A673 (cell line): ENCODE results near the gene PFKL.

Source experiments
- CTCF ChIP-seq: fragments of 300-800, 200-600 bp; sonication (generic); conservative IDR thresholded peaks from 2 replicates; pipeline ENCODE4 v1.5.1; 2017; ENCODE audit warnings: low read depth, mild to moderate bottlenecking, antibody characterized with exemption, low read length, moderate library complexity, mixed read lengths
- EZH2 ChIP-seq: fragments of 200-600 bp; sonication (generic); IDR thresholded peaks from 2 replicates; pipeline ENCODE4 v1.6.1; 2017; ENCODE audit warnings: borderline replicate concordance, low read depth, mild to moderate bottlenecking, mixed read lengths, antibody characterized with exemption, low read length; ENCODE audit not compliant: poor library complexity, severe bottlenecking

- TF ChIP-seq CTCF (no peak), EZH2 (no peak)
Observed at GRCh38 chr21:44295163-44295573, 4.7 kb upstream of the PFKL start.
